SKM-1 treated with dmso at 0.1 percent for 144 hours (cell line): ENCODE measurements around the gene GRIN2A.

ENCODE experiments used
- DNase-seq: peaks from one replicate; lab custom pipeline; 2025; ENCODE audit not compliant: unreplicated experiment; lab: John Stamatoyannopoulos, UW

Gene GRIN2A

DNA sequence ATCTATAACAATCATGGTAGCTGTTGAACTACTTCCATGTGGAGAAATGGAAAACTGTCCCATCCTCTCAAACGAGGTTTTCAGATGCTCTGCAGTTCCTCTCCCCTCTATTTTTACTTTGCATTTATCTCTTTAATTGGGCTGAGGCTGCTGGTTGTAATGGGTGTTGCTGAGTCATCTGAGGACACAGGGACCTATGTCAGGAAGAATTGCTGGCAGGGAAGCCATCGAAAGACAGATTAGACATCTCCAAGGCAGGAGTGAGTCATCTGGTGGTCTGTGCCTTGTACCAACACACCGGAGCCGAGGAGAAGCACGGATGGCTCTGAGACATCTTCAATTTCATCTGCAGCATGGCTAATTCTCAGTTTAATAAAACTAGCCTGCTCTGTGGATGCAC lies 394.5 kb downstream of the GRIN2A start:
- no peak for DNase-seq

DNA sequence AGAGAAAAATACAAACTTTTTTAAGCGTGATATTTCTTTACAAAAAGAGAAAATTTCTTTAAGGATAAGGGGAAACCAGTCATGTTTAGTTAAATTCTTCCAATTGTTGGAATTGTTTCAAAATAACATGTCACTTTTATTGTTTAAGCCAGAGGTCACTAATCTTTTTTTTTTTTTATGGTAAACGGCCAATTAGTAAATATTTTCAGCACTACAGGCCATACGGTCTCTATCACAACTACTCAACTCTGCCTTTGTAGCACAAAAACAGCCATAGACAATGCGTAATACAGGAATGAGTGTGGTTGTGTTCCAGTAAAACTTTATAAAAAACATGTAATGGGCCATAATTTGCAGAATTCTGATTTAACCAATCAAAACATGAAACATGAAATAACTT lies 401.4 kb downstream of the GRIN2A start:
- no peak for DNase-seq

DNA sequence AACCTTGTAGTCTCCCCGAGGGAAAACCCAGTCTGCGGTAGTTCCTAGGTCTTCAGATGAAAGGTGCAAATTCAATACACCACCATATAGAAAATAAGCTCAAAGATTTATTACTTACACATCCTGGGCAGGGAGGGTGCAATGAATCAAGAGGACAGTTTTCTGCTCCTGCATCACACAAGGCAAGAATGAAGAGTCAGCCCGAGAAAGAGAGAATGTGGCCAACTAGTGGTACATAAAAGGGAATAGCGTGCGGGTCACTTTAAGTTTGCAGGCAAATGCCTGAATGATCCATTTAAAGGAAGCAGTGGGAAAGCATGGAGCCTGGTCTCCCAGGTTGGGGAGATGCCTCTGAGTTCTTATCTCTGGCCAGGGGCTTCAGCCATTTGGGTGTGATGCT lies 403.4 kb downstream of the GRIN2A start:
- no peak for DNase-seq

DNA sequence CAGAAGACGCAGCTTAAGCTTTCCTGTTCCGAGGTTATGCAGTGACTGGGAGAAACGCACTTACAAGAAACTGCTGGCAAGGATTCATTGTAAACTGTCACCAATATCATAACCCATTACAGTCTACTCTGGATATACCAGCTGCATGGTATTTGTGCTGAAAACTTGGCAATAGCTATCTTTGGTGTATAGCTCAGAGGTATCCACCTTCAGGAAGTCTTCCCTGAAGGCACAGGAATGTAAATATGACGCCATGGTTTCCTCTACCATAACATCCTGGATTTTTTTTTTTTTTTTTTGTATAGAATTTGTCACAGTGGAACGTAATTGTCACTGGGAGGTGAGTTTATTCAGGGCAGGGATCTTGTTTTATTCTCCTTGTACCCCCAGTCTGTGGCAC lies 406.2 kb downstream of the GRIN2A start:
- DNase-seq = no peak

DNA sequence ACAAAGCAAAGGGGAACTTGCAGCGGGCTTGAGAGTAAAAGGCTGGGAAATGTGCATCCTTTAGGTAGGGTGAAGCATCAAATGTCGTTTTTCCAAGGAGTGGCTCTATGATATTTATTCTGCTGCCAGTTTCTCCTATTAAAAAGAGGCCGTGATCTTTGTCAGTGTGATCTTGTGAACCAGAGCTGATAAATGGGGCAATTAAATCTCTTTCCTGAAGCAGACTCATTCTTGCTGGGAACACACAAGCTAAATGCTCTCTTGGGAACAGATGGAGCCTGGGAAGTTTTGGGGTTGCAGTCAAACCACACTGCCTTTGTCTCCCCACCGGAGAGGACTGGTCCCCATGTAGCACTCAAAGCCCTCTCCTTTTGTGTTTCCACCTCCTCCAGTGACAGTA lies 408.9 kb downstream of the GRIN2A start:
- no peak for DNase-seq

DNA sequence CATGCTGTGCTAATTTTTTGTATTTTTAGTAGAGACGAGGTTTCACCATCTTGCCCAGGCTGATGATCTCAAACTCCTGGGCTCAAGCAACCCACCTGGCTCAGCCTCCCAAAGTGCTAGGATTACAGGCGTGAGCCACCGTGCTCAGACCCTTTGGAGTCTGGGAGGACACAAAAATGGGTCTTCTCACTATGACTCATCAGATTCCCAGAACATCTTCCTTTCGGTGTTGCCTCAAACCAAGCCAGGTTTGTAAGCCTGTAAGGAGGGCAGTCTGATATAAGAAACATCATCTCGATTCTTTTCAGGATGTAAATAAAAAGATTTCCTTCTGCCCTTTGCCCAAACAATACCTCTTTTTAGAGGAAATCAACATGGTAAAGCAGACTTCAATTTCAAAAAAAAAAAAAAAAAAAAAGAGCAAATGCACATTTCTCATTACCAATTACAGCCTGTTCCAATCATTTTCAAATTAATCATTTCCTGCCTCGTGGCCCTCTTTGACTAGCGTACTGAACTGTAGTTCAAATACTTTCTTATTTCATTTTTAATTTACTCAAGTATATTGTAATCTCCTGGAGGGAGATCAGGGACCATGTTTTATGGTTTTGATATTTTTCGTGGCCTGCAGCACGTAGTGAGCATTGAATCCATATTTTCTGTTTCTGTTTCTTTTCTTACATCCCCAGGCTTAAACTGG lies 409.6 kb downstream of the GRIN2A start:
- DNase-seq = no peak

DNA sequence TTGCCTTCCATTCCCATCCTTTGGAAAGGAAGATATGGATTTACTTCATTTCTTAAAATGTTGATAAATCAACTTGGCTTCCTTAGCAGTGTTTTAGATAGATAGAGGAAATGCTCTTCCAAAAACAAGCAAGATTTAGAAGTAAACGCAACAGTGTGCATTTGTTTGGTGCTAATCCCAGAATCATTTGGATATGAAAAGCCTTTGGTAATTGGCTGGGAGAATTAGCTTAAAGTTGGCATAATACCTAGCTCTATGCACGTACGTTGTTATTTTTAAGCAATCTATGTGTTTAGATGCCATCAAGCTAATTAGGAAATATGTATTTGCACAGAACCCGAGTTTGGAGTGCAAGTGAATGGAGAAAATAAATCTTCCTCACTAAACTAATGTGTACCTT lies 415.3 kb downstream of the GRIN2A start:
- no peak for DNase-seq

DNA sequence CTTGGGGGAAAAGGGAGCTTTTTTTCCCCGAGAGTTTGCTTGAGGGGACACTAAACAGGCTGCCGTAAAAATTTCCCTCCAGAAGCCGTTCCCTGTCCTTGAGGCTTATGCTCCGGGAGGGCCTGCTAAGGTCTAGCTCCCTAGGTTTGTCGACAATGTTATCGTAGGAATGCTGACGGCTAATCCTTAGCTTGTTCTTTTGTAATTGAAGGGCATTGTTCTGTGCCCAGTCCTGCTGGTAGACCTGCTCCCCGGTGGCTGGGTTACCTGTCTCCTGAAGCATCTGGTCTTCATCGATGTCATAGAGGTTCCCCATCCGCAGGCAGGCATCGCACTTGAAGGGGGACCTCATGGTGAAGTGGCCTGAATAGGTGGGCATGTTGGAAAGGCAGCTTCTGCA lies 418.7 kb downstream of the GRIN2A start:
- no peak for DNase-seq

DNA sequence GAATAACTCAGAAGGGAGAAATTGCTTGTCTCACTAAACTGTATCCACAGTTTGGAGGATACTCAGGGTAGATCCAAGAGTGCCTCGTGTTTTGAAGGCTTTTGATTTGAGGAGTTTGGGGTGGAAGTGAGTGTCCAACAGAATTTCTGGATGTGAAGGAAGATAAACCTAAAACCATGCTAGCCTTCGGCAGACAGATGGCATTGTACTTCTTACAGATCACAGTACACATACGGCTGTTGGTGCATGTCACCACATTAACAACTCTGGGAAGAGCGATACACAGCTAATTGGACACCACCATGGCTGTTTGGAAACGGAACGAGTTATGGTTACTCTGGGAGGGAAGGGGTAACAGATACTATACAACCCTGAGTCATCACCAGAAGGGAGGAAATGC lies 420.4 kb downstream of the GRIN2A start:
- DNase-seq = no peak

DNA sequence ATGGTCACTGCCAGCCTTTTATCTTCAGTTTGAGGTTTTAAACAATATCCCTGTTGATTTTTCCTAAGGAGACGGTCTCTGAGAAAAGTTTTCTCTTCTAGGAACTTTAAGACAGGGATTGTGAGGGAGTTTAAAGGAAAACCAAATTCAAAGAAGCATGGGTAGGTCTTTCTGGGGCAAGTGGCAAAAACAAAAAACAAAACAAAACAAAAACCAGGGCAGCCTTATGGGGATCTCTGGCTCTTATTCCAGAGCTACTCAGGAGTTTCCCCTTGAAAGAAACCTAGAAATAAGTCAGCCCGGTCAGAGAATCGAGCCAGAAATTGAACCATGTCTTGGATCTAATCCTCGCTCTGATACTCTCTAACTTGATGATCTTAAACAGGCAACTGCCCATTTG lies 424.5 kb downstream of the GRIN2A start:
- no peak for DNase-seq

DNA sequence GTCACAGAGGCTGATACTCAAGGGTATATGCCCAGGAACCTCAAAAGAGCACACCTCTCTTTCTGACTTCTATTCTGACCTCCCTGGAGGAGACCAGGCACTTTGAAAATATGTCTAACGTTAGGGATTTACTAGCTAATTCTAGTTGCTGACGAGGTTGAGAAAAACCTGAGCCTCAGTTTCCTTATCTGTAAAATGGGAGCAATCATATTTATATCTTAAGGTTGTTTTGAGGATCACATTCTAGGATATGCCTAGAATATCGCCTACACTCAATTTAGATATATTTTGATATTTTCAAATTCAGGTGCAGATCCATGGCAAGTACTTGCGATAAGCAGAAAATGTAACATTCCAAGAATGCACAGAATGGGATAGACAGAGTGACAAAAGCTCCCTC lies 425.8 kb downstream of the GRIN2A start:
- DNase-seq = no peak

DNA sequence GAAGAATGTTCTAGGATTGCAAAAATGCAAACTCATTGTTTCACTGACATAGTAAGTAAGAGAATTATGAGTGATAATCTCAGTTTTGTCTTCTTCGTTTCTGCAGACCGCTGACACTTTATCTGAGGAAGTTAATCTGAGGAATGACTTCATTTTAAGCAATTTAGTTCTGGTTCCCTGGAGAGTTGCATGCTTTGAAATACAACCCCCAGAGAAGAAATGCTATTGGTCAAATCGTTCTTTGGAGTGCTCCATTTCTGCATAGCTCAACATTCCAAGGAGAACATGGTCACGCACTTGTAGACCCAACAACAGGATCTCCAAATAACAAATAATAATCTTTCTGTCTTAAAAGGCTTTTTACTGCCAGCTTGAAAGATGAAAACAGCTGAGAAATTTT lies 427.1 kb downstream of the GRIN2A start:
- DNase-seq = no peak

DNA sequence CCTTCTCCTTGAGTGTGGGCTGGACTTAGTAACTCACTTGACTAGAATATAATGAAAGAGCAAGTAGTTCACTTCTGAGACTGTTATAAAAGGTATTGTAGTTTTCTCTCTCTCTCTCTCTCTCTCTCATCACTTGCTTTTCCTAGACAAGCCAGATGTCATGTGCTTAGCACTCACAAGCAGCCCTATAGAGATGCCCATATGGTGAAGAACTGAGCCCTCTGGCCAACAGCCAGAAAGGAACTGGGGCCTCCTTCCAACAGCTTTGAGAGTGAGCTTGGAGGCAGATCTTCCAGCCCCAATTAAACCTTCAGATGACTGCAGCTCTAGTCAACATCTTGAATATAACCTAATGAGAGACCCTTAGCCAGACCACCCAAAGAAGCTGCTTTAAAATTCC lies 440.5 kb downstream of the GRIN2A start:
- no peak for DNase-seq

DNA sequence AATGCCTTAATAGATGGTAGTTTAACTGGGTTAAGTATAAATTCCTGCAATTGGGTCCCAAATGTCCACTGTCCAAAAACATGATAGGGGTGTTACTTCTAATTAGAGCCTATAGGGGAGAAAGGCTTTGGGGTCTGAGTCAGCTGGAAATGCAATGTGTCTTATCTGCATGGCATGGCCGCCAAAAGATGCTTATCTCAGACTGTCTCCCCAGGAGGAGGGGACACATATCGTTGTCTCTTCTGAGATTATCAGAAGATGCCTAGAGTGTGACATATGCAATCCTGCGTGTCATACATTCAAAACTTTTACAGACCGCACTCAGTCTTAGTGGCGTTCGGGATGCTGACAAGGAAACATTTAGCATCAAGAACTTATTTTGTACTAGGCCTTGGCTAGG lies 442.9 kb downstream of the GRIN2A start:
- DNase-seq = no peak

DNA sequence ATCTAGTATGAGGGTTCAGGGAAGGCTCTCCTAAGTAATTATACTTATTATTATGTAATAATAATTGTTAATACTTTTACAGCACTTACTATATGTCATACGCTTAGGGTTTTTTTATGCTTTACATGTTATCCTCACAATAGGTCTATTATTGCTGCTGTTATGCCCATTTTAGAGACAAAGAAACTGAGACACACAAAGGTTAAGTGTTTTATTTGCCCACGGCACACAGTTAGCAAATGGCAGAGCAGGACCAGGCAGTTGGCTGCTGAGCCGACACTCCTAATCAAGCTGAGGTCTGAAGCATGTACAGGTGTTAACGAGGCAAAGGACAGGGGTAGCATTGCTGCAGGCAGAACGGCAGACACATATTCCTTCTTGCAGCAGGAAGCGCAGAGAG lies 443.5 kb downstream of the GRIN2A start:
- no peak for DNase-seq

DNA sequence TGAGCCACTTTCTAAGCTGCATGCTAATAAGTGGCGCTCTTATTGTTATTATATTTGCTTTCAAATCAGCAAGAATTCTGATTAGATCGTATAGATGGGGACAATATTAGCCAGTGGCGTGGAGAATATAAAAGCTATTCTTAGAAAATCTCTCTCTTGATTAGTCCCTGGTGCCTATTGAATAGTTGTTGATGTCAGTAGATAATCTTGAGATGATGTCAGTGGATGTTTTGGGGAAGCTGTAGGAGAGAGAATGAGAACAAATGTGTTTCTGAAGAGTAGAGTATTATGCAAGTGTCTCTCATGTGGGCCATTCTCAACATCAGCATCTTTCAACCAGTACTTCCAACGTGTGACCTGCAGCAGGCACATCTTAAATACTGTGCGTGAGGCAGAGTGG lies 445.7 kb downstream of the GRIN2A start:
- DNase-seq = no peak

DNA sequence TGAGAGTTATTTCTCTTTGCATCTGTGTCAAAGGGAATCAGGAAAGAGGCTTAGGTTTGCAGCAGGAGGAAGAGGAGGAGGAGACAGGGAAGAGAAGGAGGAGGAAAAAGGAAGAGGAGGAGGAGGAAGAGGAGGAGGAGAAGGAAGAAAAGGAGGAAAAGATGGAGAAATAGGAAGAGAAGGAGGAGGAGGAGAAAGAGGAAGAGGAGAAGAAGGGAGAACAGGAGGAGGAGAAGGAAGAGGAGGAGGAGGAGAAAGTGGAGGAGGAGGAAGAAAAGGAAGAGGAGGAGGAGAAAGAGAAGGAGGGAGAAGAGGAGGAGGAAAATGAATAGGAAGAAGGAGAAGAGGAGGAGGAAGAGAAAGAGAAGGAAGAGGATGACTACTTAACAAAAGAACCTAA lies 459.1 kb downstream of the GRIN2A start:
- DNase-seq = no peak

DNA sequence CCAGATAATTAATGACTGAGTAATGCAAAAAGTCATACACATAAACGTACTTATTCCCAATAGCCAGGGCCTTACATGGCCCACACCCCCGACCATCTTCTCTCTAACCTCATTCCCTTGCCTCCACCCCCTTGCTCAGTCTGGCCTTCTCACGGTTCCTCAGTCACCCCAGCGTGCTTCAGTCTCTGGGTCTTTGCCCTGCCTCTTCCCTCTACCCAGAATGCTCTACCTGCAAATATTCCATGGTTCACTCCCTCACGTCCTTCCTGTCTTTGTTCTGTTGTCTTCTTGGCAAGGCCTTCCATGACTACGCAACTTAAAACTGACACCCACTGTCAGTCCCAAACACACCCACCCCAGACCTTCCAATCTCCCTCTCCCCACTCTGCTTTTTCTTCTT lies 468.3 kb downstream of the GRIN2A start:
- DNase-seq = no peak

DNA sequence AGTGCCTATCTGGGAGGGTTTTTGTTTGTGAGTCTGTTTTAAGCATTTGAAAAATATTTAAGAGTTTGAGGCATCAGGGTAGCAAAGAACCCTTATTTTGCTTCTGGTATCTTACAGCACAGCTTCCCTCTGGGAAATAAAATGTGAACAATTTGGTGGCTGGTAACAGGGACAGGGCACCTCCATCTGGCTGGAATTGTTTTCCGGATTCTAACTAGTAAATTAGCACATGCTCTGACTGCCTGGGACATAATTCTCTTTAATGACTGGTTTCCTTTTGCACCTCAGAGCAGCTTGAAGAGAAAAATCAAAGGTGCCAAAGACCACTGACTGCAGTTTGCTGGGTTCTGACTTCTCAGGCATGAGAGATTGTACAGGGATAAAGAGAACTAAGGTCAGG lies 469.1 kb downstream of the GRIN2A start:
- no peak for DNase-seq

DNA sequence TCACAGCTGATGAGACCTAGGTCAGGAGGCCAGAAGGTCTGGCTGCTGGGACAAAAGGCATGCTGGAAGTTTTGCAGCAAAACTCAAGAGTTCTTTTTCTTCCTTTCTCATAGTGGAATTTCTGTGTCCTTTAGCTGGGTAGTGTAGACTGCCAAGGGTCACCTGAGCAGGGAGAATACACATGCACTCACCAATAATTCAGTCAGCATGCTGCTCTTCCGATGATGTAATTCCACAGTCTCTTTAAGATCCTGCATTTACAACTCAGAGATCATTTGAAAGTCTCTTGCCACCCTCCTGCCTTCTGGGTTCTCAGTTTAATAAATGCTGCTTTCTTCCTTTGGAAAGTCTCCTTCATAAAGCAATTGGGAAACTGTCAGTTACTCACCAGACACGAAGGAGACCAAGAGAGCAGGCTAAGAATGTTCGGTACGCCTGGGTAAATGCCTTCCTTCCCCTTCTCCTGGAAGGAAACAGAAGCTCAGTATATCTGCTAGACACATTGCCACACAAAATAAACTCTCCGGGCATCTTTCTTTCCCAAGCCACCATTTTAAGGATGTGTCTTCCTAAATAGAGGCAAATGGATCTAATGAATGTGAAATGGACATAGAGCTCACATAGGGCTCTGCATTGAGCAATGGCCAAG lies 473.1 kb downstream of the GRIN2A start:
- no peak for DNase-seq

DNA sequence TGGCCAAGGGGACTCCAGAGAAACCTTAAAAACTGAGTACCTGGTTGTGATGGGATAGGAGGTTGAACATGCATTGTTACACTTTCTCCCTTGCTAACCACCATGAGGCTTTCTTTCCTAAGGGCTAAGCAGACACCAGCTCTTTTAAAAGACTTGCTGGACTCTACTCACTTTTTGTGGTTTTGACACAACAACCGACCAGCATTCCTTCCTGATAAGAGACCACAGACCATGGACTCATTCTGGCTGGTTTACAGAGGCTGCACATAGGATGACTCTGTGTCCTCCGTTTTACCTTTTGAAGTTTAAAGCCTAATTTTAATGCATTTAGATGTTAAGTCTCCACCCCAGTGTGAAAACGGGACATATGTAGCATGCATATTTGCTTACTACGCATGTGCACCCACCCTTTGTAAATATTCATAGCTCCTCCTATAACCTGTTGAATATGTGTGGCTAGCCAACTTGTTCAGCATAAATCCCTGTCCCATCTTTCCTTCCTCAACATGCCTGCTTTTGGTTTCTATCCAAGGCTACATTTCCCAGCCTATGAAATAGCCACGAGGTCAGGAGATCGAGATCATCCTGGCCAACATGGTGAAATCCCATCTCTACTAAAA lies 475.9 kb downstream of the GRIN2A start:
- no peak for DNase-seq

DNA sequence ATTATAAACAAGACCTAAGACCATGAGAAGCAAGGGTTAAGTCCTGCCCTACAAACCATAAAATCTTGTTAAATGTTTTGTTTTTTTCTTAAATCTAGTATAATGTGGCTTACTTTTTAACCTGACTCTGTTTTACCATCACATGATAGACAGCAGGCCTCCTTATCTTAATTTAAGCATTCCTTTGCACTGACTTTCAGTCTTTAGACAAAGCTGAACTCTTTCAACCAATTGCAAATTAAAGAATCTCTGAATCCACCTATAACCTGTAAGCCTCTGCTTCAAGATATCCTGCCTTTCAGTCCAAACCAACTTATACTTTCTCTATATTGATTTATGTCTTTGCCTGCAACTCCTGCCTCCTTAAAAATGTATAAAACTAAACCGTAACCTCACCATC lies 478.5 kb downstream of the GRIN2A start:
- no peak for DNase-seq
